Mammary epithelial cell (primary cell): ENCODE results near the gene KLHL12.

Source experiments
- CTCF ChIP-seq, 2 donors: IDR thresholded peaks in 1 of 2; conservative IDR thresholded peaks in 1 of 2; 2 replicates each; pipeline ENCODE4 v1.5.1; 2011 to 2012; ENCODE audit warnings: inconsistent platforms in 2 of 2, low read length in 2 of 2, mild to moderate bottlenecking in 2 of 2, control low read depth in 1 of 2, low read depth in 1 of 2; ENCODE audit not compliant: insufficient read depth in 1 of 2; ENCODE audit errors: extremely low read depth in 1 of 2
- EZH2 ChIP-seq: IDR thresholded peaks from 2 replicates; pipeline ENCODE4 v1.6.1; 2012; ENCODE audit warnings: low read length, inconsistent platforms, borderline replicate concordance

GRCh38 chr1:202974856-202975255, 47.8 kb upstream of the KLHL12 start:
- no peak for TF ChIP-seq EZH2
- TF ChIP-seq CTCF (conservative IDR thresholded peaks at IDR 0.05 in 1 of 2, IDR thresholded peaks at IDR 0.05 in 1 of 2; ENCODE audit: extremely low read depth in 1 of 2, insufficient read depth in 1 of 2, low read depth in 1 of 2, low read length in 2 of 2) = no peak
